ENCODE data around the gene ACVR1. TPM values are rescaled to one million over a fixed set of nuclear protein-coding genes. Genes with fewer than 3 reads are reported as not detected.

ACVR1 gene
- total and polyA plus RNA-seq, 2 experiments from 2014 or later = 8.9 to 21.5 TPM

DNA sequence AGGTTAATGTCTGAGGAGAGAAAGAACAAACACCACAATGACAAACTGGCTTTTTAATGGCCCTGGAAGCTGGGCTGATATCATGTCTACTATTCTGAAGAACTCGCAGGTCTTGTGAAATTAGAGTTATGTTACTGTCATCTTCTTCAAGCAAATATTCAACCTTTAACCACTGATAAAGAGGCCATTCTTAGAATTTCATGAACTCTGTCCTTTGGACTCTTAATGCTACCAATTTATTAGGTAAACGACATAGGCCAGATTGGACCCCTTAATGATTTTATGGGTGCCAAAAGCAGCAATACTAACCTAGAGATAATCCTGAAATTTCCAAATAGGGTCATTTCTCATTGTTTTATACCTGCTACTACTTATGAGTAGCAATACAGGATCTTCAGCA is 138.5 kb downstream of the ACVR1 start:
- Histone ChIP-seq H3K27ac (ENCODE audit: low read depth) (no peak overlapping the region), H3K9me2 (ENCODE audit: insufficient read depth) (0 out of 2 replicates have a peak, but pooled peaks cover 5% of the 10 kb centered on the region), H3K79me2 (replicated peaks; ENCODE audit: insufficient read depth) (no peaks in the 10 kb centered on the region), H3K27me3 (ENCODE audit: insufficient read depth) (no peaks in the 10 kb centered on the region), H2AFZ (no peak overlapping the region), H3K36me3 (ENCODE audit: insufficient read depth) (peaks cover 7% of the 10 kb centered on the region; the same call in 1 of the 2 replicates), H4K20me1 (replicated peaks; ENCODE audit: insufficient read depth) (peaks cover 2% of the 10 kb centered on the region; the same call in 1 of the 2 replicates), H3K4me1 (ENCODE audit: insufficient read depth) (no peaks in the 10 kb centered on the region), H3K4me3 (no peak overlapping the region), H3F3A (replicated peaks; ENCODE audit: low read depth) (no peaks in the 10 kb centered on the region), H3K4me2 (no peak overlapping the region)
- H3K36me3 Mint-ChIP-seq (ENCODE audit: low read depth) = peaks cover 37% of the 10 kb centered on the region
- H3K27me3 Mint-ChIP-seq (ENCODE audit: insufficient read depth, low read depth, poor library complexity) = peaks cover 2% of the 10 kb centered on the region
- TF ChIP-seq, protein P1, sequence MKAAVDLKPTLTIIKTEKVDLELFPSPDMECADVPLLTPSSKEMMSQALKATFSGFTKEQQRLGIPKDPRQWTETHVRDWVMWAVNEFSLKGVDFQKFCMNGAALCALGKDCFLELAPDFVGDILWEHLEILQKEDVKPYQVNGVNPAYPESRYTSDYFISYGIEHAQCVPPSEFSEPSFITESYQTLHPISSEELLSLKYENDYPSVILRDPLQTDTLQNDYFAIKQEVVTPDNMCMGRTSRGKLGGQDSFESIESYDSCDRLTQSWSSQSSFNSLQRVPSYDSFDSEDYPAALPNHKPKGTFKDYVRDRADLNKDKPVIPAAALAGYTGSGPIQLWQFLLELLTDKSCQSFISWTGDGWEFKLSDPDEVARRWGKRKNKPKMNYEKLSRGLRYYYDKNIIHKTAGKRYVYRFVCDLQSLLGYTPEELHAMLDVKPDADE (IDR thresholded peaks at IDR 0.05) = no peak
- TF ChIP-seq, protein P2, sequence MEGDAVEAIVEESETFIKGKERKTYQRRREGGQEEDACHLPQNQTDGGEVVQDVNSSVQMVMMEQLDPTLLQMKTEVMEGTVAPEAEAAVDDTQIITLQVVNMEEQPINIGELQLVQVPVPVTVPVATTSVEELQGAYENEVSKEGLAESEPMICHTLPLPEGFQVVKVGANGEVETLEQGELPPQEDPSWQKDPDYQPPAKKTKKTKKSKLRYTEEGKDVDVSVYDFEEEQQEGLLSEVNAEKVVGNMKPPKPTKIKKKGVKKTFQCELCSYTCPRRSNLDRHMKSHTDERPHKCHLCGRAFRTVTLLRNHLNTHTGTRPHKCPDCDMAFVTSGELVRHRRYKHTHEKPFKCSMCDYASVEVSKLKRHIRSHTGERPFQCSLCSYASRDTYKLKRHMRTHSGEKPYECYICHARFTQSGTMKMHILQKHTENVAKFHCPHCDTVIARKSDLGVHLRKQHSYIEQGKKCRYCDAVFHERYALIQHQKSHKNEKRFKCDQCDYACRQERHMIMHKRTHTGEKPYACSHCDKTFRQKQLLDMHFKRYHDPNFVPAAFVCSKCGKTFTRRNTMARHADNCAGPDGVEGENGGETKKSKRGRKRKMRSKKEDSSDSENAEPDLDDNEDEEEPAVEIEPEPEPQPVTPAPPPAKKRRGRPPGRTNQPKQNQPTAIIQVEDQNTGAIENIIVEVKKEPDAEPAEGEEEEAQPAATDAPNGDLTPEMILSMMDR (conservative IDR thresholded peaks at IDR 0.05; ENCODE audit: low read depth in 2 of 2) = no peak
- TF ChIP-seq, protein P3, sequence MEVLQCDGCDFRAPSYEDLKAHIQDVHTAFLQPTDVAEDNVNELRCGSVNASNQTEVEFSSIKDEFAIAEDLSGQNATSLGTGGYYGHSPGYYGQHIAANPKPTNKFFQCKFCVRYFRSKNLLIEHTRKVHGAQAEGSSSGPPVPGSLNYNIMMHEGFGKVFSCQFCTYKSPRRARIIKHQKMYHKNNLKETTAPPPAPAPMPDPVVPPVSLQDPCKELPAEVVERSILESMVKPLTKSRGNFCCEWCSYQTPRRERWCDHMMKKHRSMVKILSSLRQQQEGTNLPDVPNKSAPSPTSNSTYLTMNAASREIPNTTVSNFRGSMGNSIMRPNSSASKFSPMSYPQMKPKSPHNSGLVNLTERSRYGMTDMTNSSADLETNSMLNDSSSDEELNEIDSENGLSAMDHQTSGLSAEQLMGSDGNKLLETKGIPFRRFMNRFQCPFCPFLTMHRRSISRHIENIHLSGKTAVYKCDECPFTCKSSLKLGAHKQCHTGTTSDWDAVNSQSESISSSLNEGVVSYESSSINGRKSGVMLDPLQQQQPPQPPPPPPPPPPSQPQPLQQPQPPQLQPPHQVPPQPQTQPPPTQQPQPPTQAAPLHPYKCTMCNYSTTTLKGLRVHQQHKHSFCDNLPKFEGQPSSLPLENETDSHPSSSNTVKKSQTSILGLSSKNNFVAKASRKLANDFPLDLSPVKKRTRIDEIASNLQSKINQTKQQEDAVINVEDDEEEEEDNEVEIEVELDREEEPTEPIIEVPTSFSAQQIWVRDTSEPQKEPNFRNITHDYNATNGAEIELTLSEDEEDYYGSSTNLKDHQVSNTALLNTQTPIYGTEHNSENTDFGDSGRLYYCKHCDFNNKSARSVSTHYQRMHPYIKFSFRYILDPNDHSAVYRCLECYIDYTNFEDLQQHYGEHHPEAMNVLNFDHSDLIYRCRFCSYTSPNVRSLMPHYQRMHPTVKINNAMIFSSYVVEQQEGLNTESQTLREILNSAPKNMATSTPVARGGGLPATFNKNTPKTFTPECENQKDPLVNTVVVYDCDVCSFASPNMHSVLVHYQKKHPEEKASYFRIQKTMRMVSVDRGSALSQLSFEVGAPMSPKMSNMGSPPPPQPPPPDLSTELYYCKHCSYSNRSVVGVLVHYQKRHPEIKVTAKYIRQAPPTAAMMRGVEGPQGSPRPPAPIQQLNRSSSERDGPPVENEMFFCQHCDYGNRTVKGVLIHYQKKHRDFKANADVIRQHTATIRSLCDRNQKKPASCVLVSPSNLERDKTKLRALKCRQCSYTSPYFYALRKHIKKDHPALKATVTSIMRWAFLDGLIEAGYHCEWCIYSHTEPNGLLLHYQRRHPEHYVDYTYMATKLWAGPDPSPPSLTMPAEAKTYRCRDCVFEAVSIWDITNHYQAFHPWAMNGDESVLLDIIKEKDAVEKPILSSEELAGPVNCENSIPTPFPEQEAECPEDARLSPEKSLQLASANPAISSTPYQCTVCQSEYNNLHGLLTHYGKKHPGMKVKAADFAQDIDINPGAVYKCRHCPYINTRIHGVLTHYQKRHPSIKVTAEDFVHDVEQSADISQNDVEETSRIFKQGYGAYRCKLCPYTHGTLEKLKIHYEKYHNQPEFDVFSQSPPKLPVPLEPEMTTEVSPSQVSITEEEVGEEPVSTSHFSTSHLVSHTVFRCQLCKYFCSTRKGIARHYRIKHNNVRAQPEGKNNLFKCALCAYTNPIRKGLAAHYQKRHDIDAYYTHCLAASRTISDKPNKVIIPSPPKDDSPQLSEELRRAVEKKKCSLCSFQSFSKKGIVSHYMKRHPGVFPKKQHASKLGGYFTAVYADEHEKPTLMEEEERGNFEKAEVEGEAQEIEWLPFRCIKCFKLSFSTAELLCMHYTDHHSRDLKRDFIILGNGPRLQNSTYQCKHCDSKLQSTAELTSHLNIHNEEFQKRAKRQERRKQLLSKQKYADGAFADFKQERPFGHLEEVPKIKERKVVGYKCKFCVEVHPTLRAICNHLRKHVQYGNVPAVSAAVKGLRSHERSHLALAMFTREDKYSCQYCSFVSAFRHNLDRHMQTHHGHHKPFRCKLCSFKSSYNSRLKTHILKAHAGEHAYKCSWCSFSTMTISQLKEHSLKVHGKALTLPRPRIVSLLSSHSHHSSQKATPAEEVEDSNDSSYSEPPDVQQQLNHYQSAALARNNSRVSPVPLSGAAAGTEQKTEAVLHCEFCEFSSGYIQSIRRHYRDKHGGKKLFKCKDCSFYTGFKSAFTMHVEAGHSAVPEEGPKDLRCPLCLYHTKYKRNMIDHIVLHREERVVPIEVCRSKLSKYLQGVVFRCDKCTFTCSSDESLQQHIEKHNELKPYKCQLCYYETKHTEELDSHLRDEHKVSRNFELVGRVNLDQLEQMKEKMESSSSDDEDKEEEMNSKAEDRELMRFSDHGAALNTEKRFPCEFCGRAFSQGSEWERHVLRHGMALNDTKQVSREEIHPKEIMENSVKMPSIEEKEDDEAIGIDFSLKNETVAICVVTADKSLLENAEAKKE (CRISPR knock-in tag; IDR thresholded peaks at IDR 0.05) = no peak
- TF ChIP-seq ZNF331 (CRISPR knock-in tag; IDR thresholded peaks at IDR 0.05; ENCODE audit: low read depth) = no peak
- TF ChIP-seq, protein P4, sequence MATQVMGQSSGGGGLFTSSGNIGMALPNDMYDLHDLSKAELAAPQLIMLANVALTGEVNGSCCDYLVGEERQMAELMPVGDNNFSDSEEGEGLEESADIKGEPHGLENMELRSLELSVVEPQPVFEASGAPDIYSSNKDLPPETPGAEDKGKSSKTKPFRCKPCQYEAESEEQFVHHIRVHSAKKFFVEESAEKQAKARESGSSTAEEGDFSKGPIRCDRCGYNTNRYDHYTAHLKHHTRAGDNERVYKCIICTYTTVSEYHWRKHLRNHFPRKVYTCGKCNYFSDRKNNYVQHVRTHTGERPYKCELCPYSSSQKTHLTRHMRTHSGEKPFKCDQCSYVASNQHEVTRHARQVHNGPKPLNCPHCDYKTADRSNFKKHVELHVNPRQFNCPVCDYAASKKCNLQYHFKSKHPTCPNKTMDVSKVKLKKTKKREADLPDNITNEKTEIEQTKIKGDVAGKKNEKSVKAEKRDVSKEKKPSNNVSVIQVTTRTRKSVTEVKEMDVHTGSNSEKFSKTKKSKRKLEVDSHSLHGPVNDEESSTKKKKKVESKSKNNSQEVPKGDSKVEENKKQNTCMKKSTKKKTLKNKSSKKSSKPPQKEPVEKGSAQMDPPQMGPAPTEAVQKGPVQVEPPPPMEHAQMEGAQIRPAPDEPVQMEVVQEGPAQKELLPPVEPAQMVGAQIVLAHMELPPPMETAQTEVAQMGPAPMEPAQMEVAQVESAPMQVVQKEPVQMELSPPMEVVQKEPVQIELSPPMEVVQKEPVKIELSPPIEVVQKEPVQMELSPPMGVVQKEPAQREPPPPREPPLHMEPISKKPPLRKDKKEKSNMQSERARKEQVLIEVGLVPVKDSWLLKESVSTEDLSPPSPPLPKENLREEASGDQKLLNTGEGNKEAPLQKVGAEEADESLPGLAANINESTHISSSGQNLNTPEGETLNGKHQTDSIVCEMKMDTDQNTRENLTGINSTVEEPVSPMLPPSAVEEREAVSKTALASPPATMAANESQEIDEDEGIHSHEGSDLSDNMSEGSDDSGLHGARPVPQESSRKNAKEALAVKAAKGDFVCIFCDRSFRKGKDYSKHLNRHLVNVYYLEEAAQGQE (IDR thresholded peaks at IDR 0.05; ENCODE audit: unreplicated experiment) = no peak
- TF ChIP-seq ZNF114 (CRISPR knock-in tag; IDR thresholded peaks at IDR 0.05) = no peak
- H3K27ac Mint-ChIP-seq = no peak overlapping the region
- H3K4me1 Mint-ChIP-seq = no peaks in the 10 kb centered on the region
- ATAC-seq (no peak), DNase-seq (ENCODE audit: low spot score) (no peak)
- no peaks in the 10 kb centered on the region for H3K9me3 Mint-ChIP-seq
- no peak overlapping the region for H3K4me3 Mint-ChIP-seq

All from GM23338 (cell line).